Measurements from ENCODE around the gene LRP1B.

Gene LRP1B

GRCh38 chr2:140842110-140842509 is 1288.7 kb downstream of the LRP1B start:
- H4K20me1 ChIP-seq (ENCODE audit: insufficient read depth, low read length), result no peaks in the 10 kb centered on the region
- TF ChIP-seq EZH2 (optimal IDR thresholded peaks at IDR 0.05; ENCODE audit: low read depth, low read length) (no peak), EZH2phosphoT487 (IDR thresholded peaks at IDR 0.05; ENCODE audit: low read length) (no peak)
- TF ChIP-seq, protein P1, sequence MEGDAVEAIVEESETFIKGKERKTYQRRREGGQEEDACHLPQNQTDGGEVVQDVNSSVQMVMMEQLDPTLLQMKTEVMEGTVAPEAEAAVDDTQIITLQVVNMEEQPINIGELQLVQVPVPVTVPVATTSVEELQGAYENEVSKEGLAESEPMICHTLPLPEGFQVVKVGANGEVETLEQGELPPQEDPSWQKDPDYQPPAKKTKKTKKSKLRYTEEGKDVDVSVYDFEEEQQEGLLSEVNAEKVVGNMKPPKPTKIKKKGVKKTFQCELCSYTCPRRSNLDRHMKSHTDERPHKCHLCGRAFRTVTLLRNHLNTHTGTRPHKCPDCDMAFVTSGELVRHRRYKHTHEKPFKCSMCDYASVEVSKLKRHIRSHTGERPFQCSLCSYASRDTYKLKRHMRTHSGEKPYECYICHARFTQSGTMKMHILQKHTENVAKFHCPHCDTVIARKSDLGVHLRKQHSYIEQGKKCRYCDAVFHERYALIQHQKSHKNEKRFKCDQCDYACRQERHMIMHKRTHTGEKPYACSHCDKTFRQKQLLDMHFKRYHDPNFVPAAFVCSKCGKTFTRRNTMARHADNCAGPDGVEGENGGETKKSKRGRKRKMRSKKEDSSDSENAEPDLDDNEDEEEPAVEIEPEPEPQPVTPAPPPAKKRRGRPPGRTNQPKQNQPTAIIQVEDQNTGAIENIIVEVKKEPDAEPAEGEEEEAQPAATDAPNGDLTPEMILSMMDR (IDR thresholded peaks at IDR 0.05; ENCODE audit: low read length), result no peak
- no peaks in the 10 kb centered on the region for H3F3A ChIP-seq (ENCODE audit: insufficient read depth, low read length)
- H2AFZ ChIP-seq (ENCODE audit: low read length), result no peak overlapping the region
- no peak overlapping the region for H3K27ac ChIP-seq (ENCODE audit: low read length)
- no peaks in the 10 kb centered on the region for H3K4me1 ChIP-seq (ENCODE audit: low read length)
- no peaks in the 10 kb centered on the region for H3K36me3 ChIP-seq (replicated peaks; ENCODE audit: insufficient read depth, low read length)
- no peaks in the 10 kb centered on the region for H3K79me2 ChIP-seq (ENCODE audit: low read length)
- H3K9me3 ChIP-seq (replicated peaks; ENCODE audit: insufficient read depth, low read length), result no peaks in the 10 kb centered on the region
- no peak overlapping the region for H3K4me3 ChIP-seq (ENCODE audit: low read length)
- H3K9me2 ChIP-seq (replicated peaks; ENCODE audit: insufficient read depth, low read length), result no peaks in the 10 kb centered on the region
- H3K27me3 ChIP-seq (replicated peaks; ENCODE audit: insufficient read depth, low read length), result no peaks in the 10 kb centered on the region
- H3K4me2 ChIP-seq (ENCODE audit: low read depth, low read length), result no peak overlapping the region
- no peak for DNase-seq
- H3K9ac ChIP-seq (ENCODE audit: low read length), result no peak overlapping the region

- Histone ChIP-seq H3K4me2 (ENCODE audit: low read depth, low read length) (no peak overlapping the region), H3K9me2 (replicated peaks; ENCODE audit: insufficient read depth, low read length) (no peaks in the 10 kb centered on the region), H3K4me1 (ENCODE audit: low read length) (no peaks in the 10 kb centered on the region), H3K36me3 (replicated peaks; ENCODE audit: insufficient read depth, low read length) (no peaks in the 10 kb centered on the region), H3K79me2 (ENCODE audit: low read length) (no peaks in the 10 kb centered on the region), H3K27ac (ENCODE audit: low read length) (no peak overlapping the region), H3K27me3 (replicated peaks; ENCODE audit: insufficient read depth, low read length) (no peaks in the 10 kb centered on the region), H4K20me1 (ENCODE audit: insufficient read depth, low read length) (no peaks in the 10 kb centered on the region), H2AFZ (ENCODE audit: low read length) (no peak overlapping the region), H3F3A (ENCODE audit: insufficient read depth, low read length) (no peaks in the 10 kb centered on the region), H3K9me3 (replicated peaks; ENCODE audit: insufficient read depth, low read length) (no peaks in the 10 kb centered on the region), H3K9ac (ENCODE audit: low read length) (no peak overlapping the region), H3K4me3 (ENCODE audit: low read length) (no peak overlapping the region)
- TF ChIP-seq, protein P1 (IDR thresholded peaks at IDR 0.05; ENCODE audit: low read length), result no peak
- TF ChIP-seq EZH2 (optimal IDR thresholded peaks at IDR 0.05; ENCODE audit: low read depth, low read length), result no peak
- no peak for TF ChIP-seq EZH2phosphoT487 (IDR thresholded peaks at IDR 0.05; ENCODE audit: low read length)
- no peak for DNase-seq
Observed at GRCh38 chr2:140841141-140841540, 1289.7 kb downstream of the LRP1B start.

- no peak overlapping the region for H3K4me2 ChIP-seq (ENCODE audit: low read depth, low read length)
Observed at GRCh38 chr2:140836826-140837225, 1294.0 kb downstream of the LRP1B start.

More at GRCh38 chr2:140836826-140837225, 1294.0 kb downstream of the LRP1B start:
- DNase-seq, result no peak
- Histone ChIP-seq H3K4me1 (ENCODE audit: low read length) (no peaks in the 10 kb centered on the region), H3K79me2 (ENCODE audit: low read length) (no peaks in the 10 kb centered on the region), H3K36me3 (replicated peaks; ENCODE audit: insufficient read depth, low read length) (no peaks in the 10 kb centered on the region), H2AFZ (ENCODE audit: low read length) (no peak overlapping the region), H4K20me1 (ENCODE audit: insufficient read depth, low read length) (no peaks in the 10 kb centered on the region), H3K27me3 (replicated peaks; ENCODE audit: insufficient read depth, low read length) (no peaks in the 10 kb centered on the region), H3K9me2 (replicated peaks; ENCODE audit: insufficient read depth, low read length) (no peaks in the 10 kb centered on the region), H3K4me3 (ENCODE audit: low read length) (no peak overlapping the region), H3F3A (ENCODE audit: insufficient read depth, low read length) (no peaks in the 10 kb centered on the region), H3K27ac (ENCODE audit: low read length) (no peak overlapping the region), H3K9me3 (replicated peaks; ENCODE audit: insufficient read depth, low read length) (no peaks in the 10 kb centered on the region), H3K9ac (ENCODE audit: low read length) (no peak overlapping the region)
- TF ChIP-seq EZH2phosphoT487 (IDR thresholded peaks at IDR 0.05; ENCODE audit: low read length) (no peak), EZH2 (optimal IDR thresholded peaks at IDR 0.05; ENCODE audit: low read depth, low read length) (no peak)
- TF ChIP-seq, protein P1 (IDR thresholded peaks at IDR 0.05; ENCODE audit: low read length), result no peak
